Thyroid gland (tissue), 4 donors: ENCODE data around the gene LRRC37A3. TPM values are rescaled to one million over a fixed set of nuclear protein-coding genes. Genes with fewer than 3 reads are reported as not detected.
"Not testable (repeated sequence)": the region's sequence is repeated elsewhere in the genome, so short reads cannot be mapped to it uniquely, and the experiment has no call there.

ENCODE experiments used
- DNase-seq, 2 donors: peaks; one replicate each; pipeline ENCODE4 v3.0.0-alpha.2; 2019
- H3K27ac ChIP-seq, 3 donors: fragments of 200-600 bp; sonication (generic); 1 replicate in 2 of 3; 2 replicates in 1 of 3; pipeline ENCODE4 v1.5.1; 2016 to 2019; ENCODE audit warnings: mild to moderate bottlenecking in 1 of 3, moderate library complexity in 1 of 3
- H3K27me3 ChIP-seq: fragments of 200-600 bp; sonication (generic); one replicate; pipeline ENCODE4 v1.5.1; 2019
- H3K36me3 ChIP-seq, 2 donors: fragments of 200-600 bp; sonication (generic); one replicate each; pipeline ENCODE4 v1.5.1; 2016 to 2019
- H3K4me1 ChIP-seq, 2 donors: fragments of 200-600 bp; sonication (generic); one replicate each; pipeline ENCODE4 v1.5.1; 2017 to 2019
- H3K4me3 ChIP-seq, 3 donors: fragments of 200-600 bp; sonication (generic); replicated peaks in 1 of 3; 1 replicate in 2 of 3; 2 replicates in 1 of 3; pipeline ENCODE4 v1.5.1; 2016; ENCODE audit warnings: mild to moderate bottlenecking in 1 of 3
- H3K9me3 ChIP-seq: fragments of 200-600 bp; sonication (generic); one replicate; pipeline ENCODE4 v1.5.1; 2017
- CTCF ChIP-seq, 6 experiments: fragments of 200-600 bp in 3 of 6; fragments of 450-650 bp in 3 of 6; sonication (generic) in 3 of 6; IDR thresholded peaks; one replicate each; pipeline ENCODE4 v1.5.1; 2016 to 2019; ENCODE audit warnings: antibody characterized with exemption in 6 of 6, mild to moderate bottlenecking in 2 of 6, inconsistent platforms in 1 of 6, moderate library complexity in 1 of 6
- POLR2A ChIP-seq, 2 donors: fragments of 450-650 bp; IDR thresholded peaks; one replicate each; pipeline ENCODE4 v1.6.1; 2017; ENCODE audit warnings: antibody characterized with exemption in 2 of 2, mild to moderate bottlenecking in 2 of 2, moderate library complexity in 1 of 2
- WGBS, 2 donors: methylation state at CpG; one replicate each; pipeline ENCODE4 v1.1.5; 2017; 5-methylcytosine and 5-hydroxymethylcytosine counted together
- intact Hi-C: fragments of 100-400 bp; cut with DNase I; formaldehyde crosslinking; loops from one replicate; pipeline ENCODE4 v1.15.1; 2023
- total RNA-seq, 4 donors: library from RNA; depleted of rRNA; stranded (reverse); fragments of >200 nt; gene quantifications; one replicate each; pipeline ENCODE4 v1.2.3, GENCODE V29; 2016

LRRC37A3 gene
- total RNA-seq, 4 donors from 2014 or later: 9.2 to 20.3 (median 12.8) TPM

- peak overlapping the region in 1 of 3 donors; percentile 62 for H3K4me3 ChIP-seq
- H3K4me1 ChIP-seq: no peaks in the 10 kb centered on the region
- 79 to 86% methylated on average over 9 of the region's 9 CpGs for WGBS, 2 donors
- peak overlapping the region; percentile 78 to 98 (median 94) for H3K27ac ChIP-seq
- TF ChIP-seq POLR2A (IDR thresholded peaks at IDR 0.05): no peak
- TF ChIP-seq CTCF (IDR thresholded peaks at IDR 0.05): no peak
- no peaks in the 10 kb centered on the region for H3K9me3 ChIP-seq
- H3K36me3 ChIP-seq: no peaks in the 10 kb centered on the region
- H3K27me3 ChIP-seq: no peaks in the 10 kb centered on the region
- peak in 1 of 2 donors; percentile 23 for DNase-seq
- intact Hi-C loops: no loop called here
These were observed 744 bp upstream of the LRRC37A3 start for GRCh38 chr17:64920026-64920418.

- WGBS, 2 donors: 0% methylated on average over 2 to 7 of the region's 47 CpGs
- H3K36me3 ChIP-seq, H3K27me3 ChIP-seq, H3K4me1 ChIP-seq, H3K9me3 ChIP-seq, intact Hi-C loops: not testable (repeated sequence)
- DNase-seq: peak; percentile 52 to 62
- peak overlapping the region in 2 of 3 donors; percentile 62 to 82 for H3K4me3 ChIP-seq
- peak overlapping the region; percentile 78 to 98 (median 94) for H3K27ac ChIP-seq
These were observed 413 bp downstream of the LRRC37A3 start for GRCh38 chr17:64918842-64919288.

GRCh38 chr17:64917540-64917939, 1.7 kb downstream of the LRRC37A3 start:
- H3K27ac ChIP-seq, H3K36me3 ChIP-seq, intact Hi-C loops, H3K4me1 ChIP-seq, H3K9me3 ChIP-seq, H3K4me3 ChIP-seq, DNase-seq, H3K27me3 ChIP-seq: not testable (repeated sequence)
- 96 to 97% methylated on average over 14 to 15 of the region's 16 CpGs for WGBS, 2 donors

- H3K27me3 ChIP-seq, intact Hi-C loops, H3K4me1 ChIP-seq, H3K4me3 ChIP-seq, DNase-seq, H3K36me3 ChIP-seq, H3K9me3 ChIP-seq, H3K27ac ChIP-seq: not testable (repeated sequence)
- 66 to 78% methylated on average over 1 of the region's 1 CpG for WGBS, 2 donors
These were observed 4.0 kb downstream of the LRRC37A3 start for GRCh38 chr17:64915244-64915643.

GRCh38 chr17:64910191-64910514, 9.1 kb downstream of the LRRC37A3 start:
- 97 to 100% methylated on average over 3 of the region's 3 CpGs for WGBS, 2 donors
- intact Hi-C loops, DNase-seq: not testable (repeated sequence)

GRCh38 chr17:64909511-64910190, 9.6 kb downstream of the LRRC37A3 start:
- 92 to 95% methylated on average over 6 of the region's 7 CpGs for WGBS, 2 donors
- H3K4me3 ChIP-seq, H3K4me1 ChIP-seq, H3K27me3 ChIP-seq, DNase-seq, H3K27ac ChIP-seq, intact Hi-C loops, H3K9me3 ChIP-seq, H3K36me3 ChIP-seq: not testable (repeated sequence)

More at GRCh38 chr17:64910191-64910514, 9.1 kb downstream of the LRRC37A3 start:
- H3K9me3 ChIP-seq, H3K36me3 ChIP-seq, H3K4me3 ChIP-seq, H3K4me1 ChIP-seq, H3K27me3 ChIP-seq, H3K27ac ChIP-seq: not testable (repeated sequence)

GRCh38 chr17:64904069-64904468, 15.2 kb downstream of the LRRC37A3 start:
- H3K4me3 ChIP-seq, intact Hi-C loops, H3K9me3 ChIP-seq, H3K36me3 ChIP-seq, H3K27ac ChIP-seq, H3K27me3 ChIP-seq, DNase-seq, H3K4me1 ChIP-seq: not testable (repeated sequence)
- 95 to 100% methylated on average over 2 of the region's 5 CpGs for WGBS, 2 donors

GRCh38 chr17:64897136-64897535, 22.1 kb downstream of the LRRC37A3 start:
- H3K4me3 ChIP-seq, H3K4me1 ChIP-seq, H3K9me3 ChIP-seq, H3K27ac ChIP-seq, intact Hi-C loops, H3K27me3 ChIP-seq, DNase-seq, H3K36me3 ChIP-seq: not testable (repeated sequence)
- 94% methylated on average over 14 to 15 of the region's 15 CpGs for WGBS, 2 donors

GRCh38 chr17:64874210-64874609, 45.1 kb downstream of the LRRC37A3 start:
- H3K9me3 ChIP-seq, H3K27ac ChIP-seq, intact Hi-C loops, DNase-seq, H3K27me3 ChIP-seq, H3K36me3 ChIP-seq, H3K4me3 ChIP-seq, H3K4me1 ChIP-seq: not testable (repeated sequence)
- 96 to 98% methylated on average over 15 to 16 of the region's 29 CpGs for WGBS, 2 donors
